GM12891 (cell line): Measurements from ENCODE around the gene SERPINE2.

Experiments
- POLR2A ChIP-seq: IDR thresholded peaks from 2 replicates; pipeline ENCODE4 v1.6.1; 2011; ENCODE audit warnings: low read depth, low read length, control low read depth
- POLR2AphosphoS5 ChIP-seq: IDR thresholded peaks from 2 replicates; pipeline ENCODE4 v1.6.1; 2011; ENCODE audit warnings: low read depth, low read length, control low read depth
- TAF1 ChIP-seq: IDR thresholded peaks from 2 replicates; pipeline ENCODE4 v1.6.1; 2011; ENCODE audit warnings: low read depth, low read length, control low read depth

- TF ChIP-seq POLR2A, result no peak
- TF ChIP-seq POLR2AphosphoS5, result no peak
- TF ChIP-seq TAF1, result no peak
Measured at GRCh38 chr2:223991611-223992010, 47.5 kb downstream of the SERPINE2 start.
